ENCODE data around the gene DELE1. TPM values are rescaled to one million over a fixed set of nuclear protein-coding genes. Genes with fewer than 3 reads are reported as not detected.
"Not testable (repeated sequence)": the region's sequence is repeated elsewhere in the genome, so short reads cannot be mapped to it uniquely, and the experiment has no call there.

Gene DELE1
- total RNA-seq, 4 donors from 2014 or later: 38.8 to 92.3 (median 62.5) TPM

GRCh38 chr5:141882594-141883183, 41.0 kb upstream of the DELE1 start:
- H3K4me3 ChIP-seq: peak overlapping the region in 1 of 2 donors; percentile 25
- peak overlapping the region in 3 of 4 donors; percentile 35 to 63 (median 59) for H3K27ac ChIP-seq
- H3K27me3 ChIP-seq: peaks cover 72% of the 10 kb centered on the region
- no peak for ATAC-seq
- no peaks in the 10 kb centered on the region for H3K36me3 ChIP-seq
- no peak for TF ChIP-seq POLR2A (IDR thresholded peaks at IDR 0.05)
- TF ChIP-seq POLR2AphosphoS5 (IDR thresholded peaks at IDR 0.05): no peak
- no peak for TF ChIP-seq CTCF (IDR thresholded peaks at IDR 0.05)
- WGBS, 2 donors (ENCODE audit: low coverage in 1 of 2): 3 to 13% methylated on average over 3 to 6 of the region's 13 CpGs
- H3K9me3 ChIP-seq: no peaks in the 10 kb centered on the region
- H3K4me1 ChIP-seq: peaks cover 0 to 58% (median 5%) of the 10 kb centered on the region in 3 donors

- ATAC-seq: no peak
- Histone ChIP-seq H3K4me3 (peak overlapping the region in 1 of 2 donors; percentile 25), H3K36me3 (no peaks in the 10 kb centered on the region), H3K27ac (no peak overlapping the region), H3K9me3 (no peaks in the 10 kb centered on the region), H3K27me3 (peaks cover 69% of the 10 kb centered on the region), H3K4me1 (peaks cover 0 to 54% (median 5%) of the 10 kb centered on the region in 3 donors)
- TF ChIP-seq CTCF (IDR thresholded peaks at IDR 0.05) (no peak), POLR2A (IDR thresholded peaks at IDR 0.05) (no peak), POLR2AphosphoS5 (IDR thresholded peaks at IDR 0.05) (no peak), EP300 (IDR thresholded peaks at IDR 0.05) (no peak)
- 20% methylated on average over 2 of the region's 35 CpGs; no CpG with 5 or more reads in 1 of the 2 donors for WGBS, 2 donors (ENCODE audit: low coverage in 1 of 2)
These were observed 40.3 kb upstream of the DELE1 start for GRCh38 chr5:141883184-141883891.

GRCh38 chr5:141883892-141884318, 39.8 kb upstream of the DELE1 start:
- Histone ChIP-seq H3K9me3 (no peaks in the 10 kb centered on the region), H3K27ac (no peak overlapping the region), H3K36me3 (no peaks in the 10 kb centered on the region), H3K27me3 (peaks cover 69% of the 10 kb centered on the region), H3K4me3 (peak overlapping the region in 1 of 2 donors; percentile 25), H3K4me1 (peaks cover 0 to 48% (median 3%) of the 10 kb centered on the region in 3 donors)
- no peak for ATAC-seq
- 21 to 37% methylated on average over 5 to 7 of the region's 8 CpGs for WGBS, 2 donors (ENCODE audit: low coverage in 1 of 2)
- TF ChIP-seq CTCF (IDR thresholded peaks at IDR 0.05) (no peak), EP300 (IDR thresholded peaks at IDR 0.05) (no peak), POLR2A (IDR thresholded peaks at IDR 0.05) (no peak), POLR2AphosphoS5 (IDR thresholded peaks at IDR 0.05) (no peak)

GRCh38 chr5:141889282-141889871, 34.3 kb upstream of the DELE1 start:
- WGBS, 2 donors (ENCODE audit: low coverage in 1 of 2): 33 to 38% methylated on average over 2 to 3 of the region's 3 CpGs
- H3K36me3 ChIP-seq: no peaks in the 10 kb centered on the region
- no peak for TF ChIP-seq POLR2AphosphoS5 (IDR thresholded peaks at IDR 0.05)
- no peak for TF ChIP-seq POLR2A (IDR thresholded peaks at IDR 0.05)
- TF ChIP-seq CTCF (IDR thresholded peaks at IDR 0.05): no peak
- no peak for TF ChIP-seq EP300 (IDR thresholded peaks at IDR 0.05)
- no peak overlapping the region for H3K27ac ChIP-seq
- no peaks in the 10 kb centered on the region for H3K4me1 ChIP-seq
- no peaks in the 10 kb centered on the region for H3K9me3 ChIP-seq
- H3K4me3 ChIP-seq: no peak overlapping the region
- H3K27me3 ChIP-seq: peaks cover 29% of the 10 kb centered on the region
- no peak for ATAC-seq

- not testable (repeated sequence) for H3K4me3 ChIP-seq, H3K36me3 ChIP-seq, H3K9me3 ChIP-seq, ATAC-seq, H3K27ac ChIP-seq, H3K4me1 ChIP-seq
- H3K27me3 ChIP-seq: peaks cover 20% of the 10 kb centered on the region
- WGBS, 2 donors (ENCODE audit: low coverage in 1 of 2): no CpG with 5 or more reads among the region's 2 CpGs
These were observed 33.2 kb upstream of the DELE1 start for GRCh38 chr5:141890429-141890828.

All from gastroesophageal sphincter (tissue), 4 donors.